Iris pigment epithelial cell (primary cell): ENCODE measurements around the gene TBX1.

Experiments
- DNase-seq: peaks from one replicate; pipeline ENCODE4 v3.0.0-alpha.2; 2011; ENCODE audit warnings: low read depth

Gene TBX1

GRCh38 chr22:19738664-19739447 is 21.7 kb upstream of the TBX1 start:
- no peak for DNase-seq

GRCh38 chr22:19739448-19739895 is 21.1 kb upstream of the TBX1 start:
- DNase-seq: no peak

GRCh38 chr22:19739911-19740449 is 20.6 kb upstream of the TBX1 start:
- no peak for DNase-seq

GRCh38 chr22:19740586-19740985 is 20.0 kb upstream of the TBX1 start:
- no peak for DNase-seq

- no peak for DNase-seq
Measured at GRCh38 chr22:19741053-19741452, 19.5 kb upstream of the TBX1 start.

- DNase-seq: no peak
Measured at GRCh38 chr22:19742160-19743066, 18.2 kb upstream of the TBX1 start.

- DNase-seq: no peak
Measured at GRCh38 chr22:19743081-19743480, 17.5 kb upstream of the TBX1 start.

- no peak for DNase-seq
Measured at GRCh38 chr22:19743651-19744050, 16.9 kb upstream of the TBX1 start.

- DNase-seq: no peak
Measured at GRCh38 chr22:19744350-19745006, 16.1 kb upstream of the TBX1 start.

- no peak for DNase-seq
Measured at GRCh38 chr22:19745155-19746101, 15.2 kb upstream of the TBX1 start.

- DNase-seq: no peak
Measured at GRCh38 chr22:19746726-19747125, 13.9 kb upstream of the TBX1 start.

- no peak for DNase-seq
Measured at GRCh38 chr22:19747551-19747950, 13.0 kb upstream of the TBX1 start.

- DNase-seq: no peak
Measured at GRCh38 chr22:19748139-19748538, 12.4 kb upstream of the TBX1 start.

GRCh38 chr22:19748991-19749664 is 11.4 kb upstream of the TBX1 start:
- DNase-seq: no peak

- no peak for DNase-seq
Measured at GRCh38 chr22:19749876-19750275, 10.7 kb upstream of the TBX1 start.

GRCh38 chr22:19750507-19751490 is 9.8 kb upstream of the TBX1 start:
- DNase-seq: peak; percentile 71

GRCh38 chr22:19751497-19752245 is 8.9 kb upstream of the TBX1 start:
- no peak for DNase-seq

GRCh38 chr22:19753090-19753842 is 7.3 kb upstream of the TBX1 start:
- no peak for DNase-seq
